GM18907 (cell line): ENCODE results near the gene TRAPPC11.

Experiments used
- ATAC-seq: cut with Tn5 transposase; IDR thresholded peaks from one replicate; pipeline ENCODE4 v1.9.1; 2021; ENCODE audit warnings: mild to moderate bottlenecking, moderate library complexity; ENCODE audit not compliant: unreplicated experiment

The TRAPPC11 gene

DNA sequence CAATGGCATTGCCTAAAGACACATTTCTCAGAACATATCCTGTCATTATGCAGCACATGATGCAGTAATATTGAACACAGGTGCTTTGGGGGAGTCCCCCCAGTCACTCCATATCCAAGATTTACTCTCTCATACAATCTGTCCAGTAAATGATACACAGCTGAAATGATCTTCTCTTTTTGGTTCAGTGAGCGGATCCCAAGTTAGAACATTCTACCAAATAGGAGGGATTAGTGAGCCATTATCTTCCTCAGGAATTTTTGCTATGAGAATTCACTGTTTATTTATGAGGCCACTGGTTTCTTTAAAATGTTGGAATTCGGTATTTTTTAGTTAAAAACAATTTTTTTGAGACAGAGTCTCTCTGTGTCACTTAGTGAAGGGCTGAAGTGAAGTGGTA lies 96.5 kb downstream of the TRAPPC11 start:
- ATAC-seq, result no peak

- ATAC-seq, result no peak
These were observed 98.0 kb downstream of the TRAPPC11 start for GRCh38 chr4:183757060-183757459.

DNA sequence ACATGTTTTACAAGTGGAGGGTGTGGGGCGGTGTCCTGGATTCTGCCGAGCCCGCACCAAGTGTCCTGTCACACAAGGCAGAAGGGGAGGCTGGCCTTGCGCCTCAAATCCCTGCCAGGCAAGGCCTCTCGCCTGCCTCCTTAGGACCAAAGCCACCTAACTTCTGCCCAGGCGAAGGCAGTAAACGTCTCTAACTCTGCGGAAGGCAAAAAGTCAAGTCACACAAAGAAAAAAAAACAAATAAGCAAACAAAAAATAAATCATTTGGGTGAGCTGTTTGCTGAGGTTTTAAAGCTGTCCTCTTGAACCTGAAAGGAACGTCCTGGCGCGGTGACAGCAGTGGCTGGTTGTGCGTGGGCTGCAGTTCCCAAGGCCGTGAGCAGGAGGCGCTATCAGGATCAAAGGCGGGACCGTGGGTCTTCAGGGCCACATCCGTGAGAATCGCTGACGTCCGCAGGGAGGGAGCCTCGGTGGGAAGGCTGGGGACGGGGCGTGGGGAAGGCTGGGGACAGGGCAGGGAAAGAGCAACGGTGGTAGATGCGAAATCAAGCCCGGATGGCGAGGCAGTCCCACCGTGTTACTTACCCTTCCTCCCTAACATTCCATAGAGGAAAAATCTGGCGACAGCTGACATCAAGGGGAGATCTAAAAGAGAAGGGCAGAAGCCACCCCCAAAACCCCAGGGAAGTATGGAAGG lies 99.1 kb downstream of the TRAPPC11 start:
- no peak for ATAC-seq

DNA sequence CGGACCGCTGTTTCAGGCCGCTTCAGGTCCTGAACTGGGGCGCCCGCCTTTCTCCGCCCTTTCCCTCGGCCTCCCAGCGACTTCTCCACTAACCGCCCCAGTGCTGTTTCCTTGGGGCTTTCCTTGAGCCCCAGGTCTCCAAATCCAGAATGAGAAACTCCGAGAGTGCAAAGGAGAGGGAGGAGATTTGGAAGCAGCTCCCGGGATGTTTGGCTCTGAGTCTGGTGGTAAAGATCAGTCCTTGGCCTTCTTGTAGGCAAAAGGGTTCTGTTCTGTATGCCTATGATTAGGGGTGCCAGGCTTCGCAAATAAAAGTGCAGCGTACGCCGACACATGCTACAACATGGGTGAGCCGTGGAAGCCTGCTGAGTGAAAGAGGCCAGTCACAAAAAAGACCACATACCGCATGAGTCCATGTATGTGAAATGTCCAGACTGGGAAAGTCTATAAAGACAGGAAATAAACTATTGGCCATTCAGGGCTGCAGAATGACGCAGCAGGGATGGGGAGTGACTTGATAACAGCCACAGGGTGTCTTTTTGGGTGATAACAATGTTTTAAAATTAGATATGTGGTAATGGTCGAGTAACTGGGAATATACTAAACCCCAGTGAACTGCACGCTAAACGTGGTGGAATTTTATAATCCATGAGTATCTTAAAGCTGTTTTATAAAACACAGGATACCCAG lies 99.8 kb downstream of the TRAPPC11 start:
- no peak for ATAC-seq

DNA sequence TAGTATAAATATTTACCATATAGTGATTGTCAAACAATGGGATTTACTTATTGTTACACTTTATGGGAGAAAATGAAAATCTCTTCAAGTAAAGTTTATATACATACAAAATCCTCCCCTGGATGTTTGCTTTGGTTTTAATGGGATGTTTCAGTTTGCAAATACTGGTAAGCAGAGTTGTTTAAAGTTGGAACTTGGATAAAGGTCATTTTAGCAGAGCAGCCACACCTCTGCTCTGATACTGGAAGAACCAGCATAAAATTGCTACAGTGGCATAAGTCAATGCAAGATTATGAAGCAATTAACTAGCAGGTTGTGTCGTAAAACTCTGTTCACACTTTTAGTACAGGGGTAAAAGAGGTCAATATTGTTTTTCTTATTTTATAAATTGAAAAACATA lies 101.2 kb downstream of the TRAPPC11 start:
- no peak for ATAC-seq
